B cell (primary cell): Measurements from ENCODE around the gene FAM117B. TPM values are rescaled to one million over a fixed set of nuclear protein-coding genes. Genes with fewer than 3 reads are reported as not detected.
A peak's percentile ranks its signal among the peaks of the same experiment; 100 is the strongest.

ENCODE experiments used
- ATAC-seq: fragments of 200-7000 bp; cut with Tn5 transposase; one replicate; pipeline ENCODE4 v1.10.0; 2021; ENCODE audit warnings: low read depth, mild to moderate bottlenecking, moderate number of reproducible peaks, moderate library complexity
- CTCF ChIA-PET: fragments of 350-600 bp; sonication (Branson Sonifier 250); formaldehyde crosslinking; loops from one replicate; lab custom pipeline; 2021; ENCODE audit warnings: antibody characterized with exemption, inconsistent platforms; lab: Charles Lee
- POLR2A ChIA-PET: fragments of 350-600 bp; sonication (Branson Sonifier 250); formaldehyde crosslinking; loops from one replicate; lab custom pipeline; 2021; ENCODE audit warnings: antibody characterized with exemption; lab: Charles Lee
- DNase-seq: peaks from one replicate; pipeline ENCODE4 v3.0.0; 2013
- H2AFZ ChIP-seq: 2 replicates; pipeline ENCODE4 v1.6.1; 2012; ENCODE audit warnings: mild to moderate bottlenecking, low read depth, low read length; ENCODE audit not compliant: insufficient read depth, poor library complexity, severe bottlenecking
- H3K27ac ChIP-seq, 2 donors: 1 replicate in 1 of 2; 2 replicates in 1 of 2; pipeline ENCODE4 v1.5.1; 2012 to 2013; ENCODE audit warnings: low read length in 2 of 2, mild to moderate bottlenecking in 2 of 2, moderate library complexity in 1 of 2
- H3K27me3 ChIP-seq, 4 experiments: fragments of 200-600 bp in 1 of 4; sonication (generic) in 1 of 4; replicated peaks in 1 of 4; 1 replicate in 2 of 4; 2 replicates in 2 of 4; pipeline versions ENCODE4 v1.6.1 to v1.7.0; 2013 to 2016; ENCODE audit warnings: low read length in 3 of 4, mild to moderate bottlenecking in 2 of 4, mixed read lengths in 1 of 4, moderate library complexity in 1 of 4; ENCODE audit not compliant: insufficient read depth in 4 of 4, control insufficient read depth in 3 of 4; ENCODE audit errors: control extremely low read depth in 1 of 4
- H3K36me3 ChIP-seq, 2 experiments: replicated peaks in 1 of 2; 1 replicate in 1 of 2; 2 replicates in 1 of 2; pipeline versions ENCODE4 v1.6.1 to v1.7.1; 2013; ENCODE audit warnings: low read length in 1 of 2; ENCODE audit not compliant: insufficient read depth in 2 of 2, control insufficient read depth in 1 of 2; ENCODE audit errors: control extremely low read depth in 1 of 2, extremely low read depth in 1 of 2
- H3K4me1 ChIP-seq, 2 donors: fragments of 200-600 bp in 1 of 2; sonication (generic) in 1 of 2; 1 replicate in 1 of 2; 2 replicates in 1 of 2; pipeline versions ENCODE4 v1.5.1 to v1.6.1; 2013 to 2017; ENCODE audit warnings: low read length in 2 of 2; ENCODE audit not compliant: control insufficient read depth in 2 of 2, insufficient read depth in 2 of 2
- H3K4me2 ChIP-seq: replicated peaks from 2 replicates; pipeline ENCODE3; 2012; ENCODE audit warnings: mild to moderate bottlenecking, low read depth, low read length; ENCODE audit not compliant: poor library complexity, severe bottlenecking
- H3K4me3 ChIP-seq, 5 experiments: fragments of 200-600 bp in 1 of 5; sonication (generic) in 1 of 5; 1 replicate in 3 of 5; 2 replicates in 2 of 5; pipeline versions ENCODE4 v1.5.1 to v1.7.0; 2011 to 2016; ENCODE audit warnings: low read length in 4 of 5, mild to moderate bottlenecking in 4 of 5, low read depth in 2 of 5, control low read depth in 1 of 5, moderate library complexity in 1 of 5; ENCODE audit not compliant: insufficient read depth in 1 of 5; ENCODE audit errors: control extremely low read depth in 1 of 5, extremely low read depth in 1 of 5
- H3K79me2 ChIP-seq: fragments of 200-600 bp; sonication (generic); one replicate; pipeline ENCODE4 v1.6.0; 2016; ENCODE audit warnings: low read length; ENCODE audit not compliant: control insufficient read depth, insufficient read depth
- H3K9ac ChIP-seq: fragments of 200-600 bp; sonication (generic); 2 replicates; pipeline ENCODE4 v1.6.1; 2017; ENCODE audit warnings: mild to moderate bottlenecking, low read length, moderate library complexity
- H3K9me3 ChIP-seq, 3 donors: one replicate each; pipeline versions ENCODE4 v1.6.1 to v1.7.1; 2013; ENCODE audit warnings: low read length in 2 of 3; ENCODE audit not compliant: control insufficient read depth in 2 of 3, insufficient read depth in 1 of 3; ENCODE audit errors: control extremely low read depth in 1 of 3
- H4K20me1 ChIP-seq: 2 replicates; pipeline ENCODE4 v1.6.0; 2012; ENCODE audit warnings: mild to moderate bottlenecking, low read length; ENCODE audit not compliant: insufficient read depth, control insufficient read depth, poor library complexity, severe bottlenecking
- H3K27ac Mint-ChIP-seq: one replicate; pipeline ENCODE4 v1.8.0; 2021; ENCODE audit warnings: mixed read lengths
- H3K27me3 Mint-ChIP-seq: one replicate; pipeline ENCODE4 v1.8.0; 2021; ENCODE audit warnings: mixed read lengths
- H3K4me1 Mint-ChIP-seq: one replicate; pipeline ENCODE4 v1.8.0; 2021; ENCODE audit warnings: mixed read lengths
- H3K4me3 Mint-ChIP-seq: one replicate; pipeline ENCODE4 v1.8.0; 2021; ENCODE audit warnings: mixed read lengths
- H3K9me3 Mint-ChIP-seq: one replicate; pipeline ENCODE4 v1.8.0; 2022; ENCODE audit warnings: mixed read lengths; ENCODE audit not compliant: insufficient read depth
- EZH2 ChIP-seq: IDR thresholded peaks from 2 replicates; pipeline ENCODE4 v1.6.1; 2012; ENCODE audit warnings: borderline replicate concordance, low read depth, mild to moderate bottlenecking, moderate library complexity, low read length; ENCODE audit not compliant: insufficient read depth, poor library complexity, severe bottlenecking
- WGBS: methylation state at CpG from one replicate; pipeline ENCODE4 v1.1.5; 2013; ENCODE audit warnings: missing lambda C conversion rate; ENCODE audit not compliant: insufficient coverage; 5-methylcytosine and 5-hydroxymethylcytosine counted together
- intact Hi-C: fragments of 100-400 bp; cut with micrococcal nuclease; formaldehyde crosslinking; loops from one replicate; pipeline ENCODE4 v1.10.0; 2022
- polyA plus RNA-seq: library from polyadenylated mRNA; depleted of rRNA; stranded (reverse); fragments of >200 nt; gene quantifications from 2 replicates; pipeline ENCODE4 v1.2.3, GENCODE V29; 2012
- total RNA-seq, 2 donors: library from RNA; stranded (reverse); fragments of 120-200 nt in 1 of 2; gene quantifications; 1 replicate in 1 of 2; 2 replicates in 1 of 2; pipeline versions ENCODE4 v1.2.3 to v1.2.4, GENCODE V29; 2013 to 2022
- TF ChIP-seq, protein P1 (sequence below): fragments of 200-600 bp; IDR thresholded peaks from one replicate; pipeline ENCODE4 v1.8.0; 2022; ENCODE audit warnings: antibody characterized with exemption, mild to moderate bottlenecking

Gene FAM117B
- total and polyA plus RNA-seq, 2 donors (not counting 1 experiment from before 2014, with no cell fraction given) = 11.5 to 50.1 TPM

- Mint-ChIP-seq H3K9me3 (no peaks in the 10 kb centered on the region), H3K4me3 (no peak overlapping the region), H3K27me3 (no peaks in the 10 kb centered on the region), H3K27ac (no peak overlapping the region), H3K4me1 (peaks cover 24% of the 10 kb centered on the region)
- WGBS = 100% methylated on average over 3 of the region's 4 CpGs
- Histone ChIP-seq H3K9ac (no peak overlapping the region), H3K4me1 (peaks cover 9 to 12% of the 10 kb centered on the region in 2 donors), H3K4me3 (no peak overlapping the region), H3K27me3 (no peaks in the 10 kb centered on the region), H3K9me3 (peaks cover 0 to 3% (median 0%) of the 10 kb centered on the region in 3 donors), H2AFZ (peak overlapping the region; percentile 24), H3K79me2 (peaks cover 8% of the 10 kb centered on the region), H3K36me3 (no peaks in the 10 kb centered on the region), H3K27ac (no peak overlapping the region), H4K20me1 (no peaks in the 10 kb centered on the region), H3K4me2 (no peak overlapping the region)
- intact Hi-C loops = loop anchor here (5.0 kb wide), 2 partner anchors 173 to 323 kb away; partner anchors contain the start of genes CARF and WDR12
- ChIA-PET CTCF (interaction anchor here (0.6 to 6.7 kb wide), 32 partner anchors 9 to 648 kb away, joined by 3 to 103 read pairs (median 9); partner anchors contain the start of genes FAM117B and ICA1L), POLR2A (interaction anchor here (0.7 to 2.1 kb wide), 2 partner anchors 45 to 307 kb away, joined by 3 to 12 read pairs; partner anchors contain the start of gene FAM117B)
- ATAC-seq = no peak
- no peak for TF ChIP-seq EZH2
- TF ChIP-seq, protein P1, sequence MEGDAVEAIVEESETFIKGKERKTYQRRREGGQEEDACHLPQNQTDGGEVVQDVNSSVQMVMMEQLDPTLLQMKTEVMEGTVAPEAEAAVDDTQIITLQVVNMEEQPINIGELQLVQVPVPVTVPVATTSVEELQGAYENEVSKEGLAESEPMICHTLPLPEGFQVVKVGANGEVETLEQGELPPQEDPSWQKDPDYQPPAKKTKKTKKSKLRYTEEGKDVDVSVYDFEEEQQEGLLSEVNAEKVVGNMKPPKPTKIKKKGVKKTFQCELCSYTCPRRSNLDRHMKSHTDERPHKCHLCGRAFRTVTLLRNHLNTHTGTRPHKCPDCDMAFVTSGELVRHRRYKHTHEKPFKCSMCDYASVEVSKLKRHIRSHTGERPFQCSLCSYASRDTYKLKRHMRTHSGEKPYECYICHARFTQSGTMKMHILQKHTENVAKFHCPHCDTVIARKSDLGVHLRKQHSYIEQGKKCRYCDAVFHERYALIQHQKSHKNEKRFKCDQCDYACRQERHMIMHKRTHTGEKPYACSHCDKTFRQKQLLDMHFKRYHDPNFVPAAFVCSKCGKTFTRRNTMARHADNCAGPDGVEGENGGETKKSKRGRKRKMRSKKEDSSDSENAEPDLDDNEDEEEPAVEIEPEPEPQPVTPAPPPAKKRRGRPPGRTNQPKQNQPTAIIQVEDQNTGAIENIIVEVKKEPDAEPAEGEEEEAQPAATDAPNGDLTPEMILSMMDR = no peak
- DNase-seq = no peak
Observed at GRCh38 chr2:202589582-202589949, 45.2 kb upstream of the FAM117B start.

DNA sequence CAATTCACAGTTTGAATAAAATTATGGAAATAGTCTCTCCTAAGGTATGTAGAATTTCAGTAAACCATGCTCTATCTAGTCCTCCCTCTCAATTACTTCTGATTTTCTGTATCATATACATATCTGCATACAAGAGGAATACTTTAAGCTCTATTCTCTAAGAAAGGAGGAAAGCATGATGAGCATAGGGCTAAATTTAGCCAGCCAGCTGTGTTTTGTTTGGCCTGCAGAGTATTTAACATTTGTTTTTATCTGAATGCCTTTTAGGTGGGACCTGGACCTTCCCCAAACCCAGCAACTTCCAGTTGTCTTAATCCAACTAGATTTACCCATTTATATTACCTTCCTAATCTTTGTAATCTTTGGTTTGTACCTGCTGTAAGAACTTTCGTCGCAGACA is 42.2 kb upstream of the FAM117B start:
- no peak overlapping the region for H3K4me3 ChIP-seq
- ChIA-PET CTCF (interaction anchor here (0.7 to 6.7 kb wide), 6 partner anchors 10 to 276 kb away, joined by 3 to 103 read pairs (median 4); partner anchors contain the start of gene ICA1L), POLR2A (no interaction called here)
- DNase-seq = no peak
- peaks cover 9 to 12% of the 10 kb centered on the region in 2 donors for H3K4me1 ChIP-seq
- H3K9me3 Mint-ChIP-seq = no peaks in the 10 kb centered on the region
- no peak overlapping the region for H2AFZ ChIP-seq
- no peaks in the 10 kb centered on the region for H3K36me3 ChIP-seq
- no peak overlapping the region for H3K27ac ChIP-seq
- WGBS = 93% methylated on average over 2 of the region's 2 CpGs
- H4K20me1 ChIP-seq = no peaks in the 10 kb centered on the region
- no peak overlapping the region for H3K9ac ChIP-seq
- TF ChIP-seq, protein P1 = no peak
- TF ChIP-seq EZH2 = no peak
- H3K27ac Mint-ChIP-seq = no peak overlapping the region
- no peaks in the 10 kb centered on the region for H3K27me3 ChIP-seq
- H3K79me2 ChIP-seq = peaks cover 8% of the 10 kb centered on the region
- intact Hi-C loops = no loop called here
- no peak for ATAC-seq
- H3K4me2 ChIP-seq = no peak overlapping the region
- H3K9me3 ChIP-seq = peaks cover 0 to 3% (median 0%) of the 10 kb centered on the region in 3 donors
- H3K27me3 Mint-ChIP-seq = no peaks in the 10 kb centered on the region
- no peak overlapping the region for H3K4me3 Mint-ChIP-seq
- H3K4me1 Mint-ChIP-seq = peaks cover 27% of the 10 kb centered on the region
